Measurements from ENCODE around the gene FBXW7.

Gene FBXW7

DNA sequence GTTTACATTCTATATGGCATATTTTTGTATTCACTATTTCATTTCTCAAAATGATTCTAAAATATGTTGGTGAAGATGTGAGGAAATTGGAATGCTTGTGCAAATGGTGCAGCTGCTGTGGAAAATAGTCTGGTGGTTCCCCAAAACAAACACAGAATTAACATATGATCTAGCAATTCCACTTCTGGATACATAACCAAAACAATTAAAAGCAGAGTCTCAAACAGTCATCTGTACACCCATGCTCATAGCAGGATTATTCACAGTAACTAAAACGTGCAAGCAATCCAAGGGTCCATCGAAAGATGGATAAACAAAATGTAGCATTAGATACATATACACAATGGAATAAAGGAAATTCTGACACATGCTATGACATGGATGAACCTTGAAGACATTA, 204.8 kb downstream of the FBXW7 start:
- no peak for DNase-seq (ENCODE audit: low read depth in 2 of 2)

DNA sequence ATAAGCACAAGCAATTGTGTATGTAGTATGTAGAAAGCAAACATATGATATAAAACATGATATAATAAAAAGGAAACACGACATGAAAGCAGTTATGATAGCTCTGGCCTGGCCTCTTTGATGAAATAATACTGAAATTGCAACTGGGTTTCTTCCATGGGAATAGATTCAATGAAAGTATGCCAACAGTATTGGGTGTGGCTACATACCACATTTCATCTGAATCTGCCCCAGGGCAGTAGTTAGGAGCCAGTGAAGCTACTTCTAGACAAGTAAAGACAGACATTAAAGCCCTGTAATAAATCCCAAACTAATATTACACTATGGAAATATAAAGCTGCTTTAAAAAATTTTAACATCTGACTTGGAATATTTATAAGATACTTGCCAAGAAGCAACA, 207.3 kb downstream of the FBXW7 start:
- DNase-seq (ENCODE audit: low read depth in 2 of 2) = no peak

DNA sequence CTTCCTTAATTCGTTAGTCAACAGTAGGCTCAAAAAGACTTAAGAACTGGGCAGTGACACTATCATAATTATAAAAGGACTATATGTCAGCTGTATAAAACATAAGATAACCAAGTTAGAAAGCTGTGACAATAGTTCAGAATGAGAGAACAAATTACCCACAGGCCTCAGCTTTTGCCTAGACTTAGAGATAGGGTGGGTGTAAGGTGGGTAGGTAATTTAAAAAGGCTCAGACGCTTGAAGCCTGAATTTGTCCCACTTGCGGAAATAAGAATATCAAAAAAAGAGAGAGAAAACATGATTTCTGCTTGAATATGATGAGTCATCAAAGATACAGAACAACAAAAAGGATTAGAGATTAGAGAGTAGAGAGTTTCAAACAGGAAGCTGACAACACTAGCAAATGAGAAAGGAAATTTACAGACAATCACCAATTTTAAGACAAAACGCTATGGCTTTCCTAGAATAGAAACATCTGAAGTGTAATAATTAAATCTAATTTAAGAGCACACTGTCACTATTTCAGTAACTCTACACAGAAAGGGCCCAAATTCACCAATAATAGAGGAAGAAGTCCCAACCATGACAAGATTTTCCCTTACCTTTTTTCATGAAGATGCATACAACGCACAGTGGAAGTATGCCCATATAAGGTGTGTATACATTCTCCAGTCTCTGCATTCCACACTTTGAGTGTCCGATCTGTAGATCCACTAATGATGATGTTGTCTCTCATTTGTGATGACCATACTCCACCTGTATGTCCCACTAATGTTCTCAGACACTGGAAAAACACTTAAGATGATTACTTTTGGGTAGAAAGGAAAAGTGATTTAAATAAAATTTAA, 208.1 kb downstream of the FBXW7 start:
- no peak for DNase-seq (ENCODE audit: low read depth in 2 of 2)

DNA sequence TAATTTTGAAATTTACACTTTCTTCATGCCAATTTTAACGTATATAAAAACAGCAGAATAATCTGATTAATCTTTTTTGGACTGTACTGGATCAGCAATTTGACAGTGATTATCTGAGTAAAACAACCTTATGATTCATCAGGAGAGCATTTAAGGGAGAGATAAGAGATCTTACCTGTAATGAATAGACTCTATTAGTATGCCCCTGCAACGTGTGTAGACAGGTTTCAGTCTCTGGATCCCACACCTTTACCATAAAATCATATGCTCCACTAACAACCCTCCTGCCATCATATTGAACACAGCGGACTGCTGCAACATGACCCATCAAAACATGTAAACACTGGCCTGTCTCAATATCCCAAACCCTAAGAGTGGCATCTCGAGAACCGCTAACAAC, 210.1 kb downstream of the FBXW7 start:
- DNase-seq (ENCODE audit: low read depth in 2 of 2) = no peak

DNA sequence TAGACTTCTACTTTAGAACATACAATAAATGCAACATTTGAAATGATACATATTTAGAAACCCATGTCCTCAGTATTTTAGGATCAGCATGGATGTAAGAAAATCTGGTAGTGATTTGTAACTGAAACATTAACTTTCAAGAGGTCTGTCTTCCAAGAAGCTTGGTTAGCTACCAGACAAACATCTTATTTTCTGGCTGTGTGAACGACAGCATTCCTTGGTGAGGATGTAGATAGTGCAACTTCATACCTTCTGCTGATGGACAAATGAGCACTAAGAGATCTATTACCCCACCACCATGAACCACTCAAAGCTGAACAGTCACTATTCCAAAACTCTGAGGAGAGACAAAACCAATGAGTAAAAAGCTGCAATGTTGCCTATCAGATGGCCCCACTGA, 212.7 kb downstream of the FBXW7 start:
- no peak for DNase-seq (ENCODE audit: low read depth in 2 of 2)

DNA sequence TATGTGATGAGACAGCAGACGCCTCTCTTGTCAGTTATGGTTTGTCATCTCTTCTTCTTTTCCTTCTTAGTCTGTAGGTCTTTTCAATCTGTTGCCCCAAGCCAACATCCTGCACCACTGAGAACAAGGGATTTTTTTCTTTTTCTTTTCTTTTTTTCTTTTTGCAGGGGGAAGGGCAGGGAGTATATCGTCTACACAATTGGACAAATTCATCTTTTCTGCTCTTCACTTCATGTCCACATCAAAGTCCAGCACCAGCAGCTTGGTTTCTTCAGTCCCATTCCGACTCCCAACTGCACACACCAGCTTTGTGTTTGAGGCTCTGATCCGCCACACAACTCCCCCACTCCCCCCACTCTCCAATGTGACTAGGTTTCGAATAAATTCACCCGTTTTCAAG, 213.2 kb downstream of the FBXW7 start:
- DNase-seq (ENCODE audit: low read depth in 2 of 2) = no peak

DNA sequence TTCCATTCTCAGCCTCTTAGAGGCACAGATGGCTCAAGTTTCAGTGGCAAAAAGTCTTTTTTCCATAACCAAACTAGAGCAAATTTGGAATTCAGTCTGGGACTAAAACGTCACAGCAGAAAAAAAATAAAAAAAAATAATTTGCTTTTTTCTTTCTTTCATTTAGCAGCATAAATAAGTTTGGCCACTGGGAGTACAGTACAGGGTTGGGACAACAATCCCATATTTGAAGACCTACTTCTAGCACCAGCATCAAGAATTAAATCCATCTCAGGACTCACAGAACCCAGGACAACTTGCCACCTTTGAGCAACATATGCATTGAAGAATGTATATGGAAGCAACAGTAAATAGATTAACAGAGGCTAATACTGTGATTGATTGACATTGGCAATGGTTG, 214.0 kb downstream of the FBXW7 start:
- DNase-seq (ENCODE audit: low read depth in 2 of 2) = no peak

DNA sequence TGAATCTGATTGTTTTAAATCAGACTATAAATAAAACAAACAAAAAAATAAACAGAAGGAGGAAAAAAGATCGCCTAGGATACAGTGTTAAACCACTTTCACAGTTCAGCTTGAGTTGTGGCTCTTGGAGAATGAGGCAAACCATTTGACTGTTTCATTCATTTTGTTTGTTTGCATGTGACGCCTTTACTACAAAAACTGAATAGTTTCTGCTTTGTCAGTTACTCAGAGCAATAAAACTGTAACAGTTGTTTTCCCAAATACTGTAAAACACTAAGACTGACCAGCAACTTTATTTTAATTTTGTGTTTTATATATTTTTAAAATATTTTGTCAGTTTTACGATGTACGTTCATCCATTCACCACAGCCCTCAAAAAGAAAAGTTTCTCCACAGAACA, 214.5 kb downstream of the FBXW7 start:
- DNase-seq (ENCODE audit: low read depth in 2 of 2) = no peak

DNA sequence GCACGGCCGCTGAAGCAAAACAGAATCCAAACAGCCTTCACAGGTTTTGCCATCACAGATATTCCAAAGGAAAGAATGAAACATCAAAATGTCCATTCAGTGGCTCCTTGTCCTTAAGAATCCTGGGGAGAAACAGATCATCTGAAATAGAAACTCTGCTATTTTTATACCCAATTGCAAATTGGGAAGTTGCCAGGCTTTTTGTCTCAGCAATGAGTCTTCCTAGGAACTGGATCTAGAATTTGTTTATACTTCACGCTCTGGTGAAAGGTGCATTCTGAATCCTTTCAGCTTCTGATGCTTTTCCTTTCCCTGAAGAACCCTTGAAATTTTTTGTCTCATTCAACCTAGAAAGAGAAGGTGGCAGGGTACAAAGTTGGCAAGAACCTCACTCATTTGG, 218.9 kb downstream of the FBXW7 start:
- no peak for DNase-seq (ENCODE audit: low read depth in 2 of 2)

DNA sequence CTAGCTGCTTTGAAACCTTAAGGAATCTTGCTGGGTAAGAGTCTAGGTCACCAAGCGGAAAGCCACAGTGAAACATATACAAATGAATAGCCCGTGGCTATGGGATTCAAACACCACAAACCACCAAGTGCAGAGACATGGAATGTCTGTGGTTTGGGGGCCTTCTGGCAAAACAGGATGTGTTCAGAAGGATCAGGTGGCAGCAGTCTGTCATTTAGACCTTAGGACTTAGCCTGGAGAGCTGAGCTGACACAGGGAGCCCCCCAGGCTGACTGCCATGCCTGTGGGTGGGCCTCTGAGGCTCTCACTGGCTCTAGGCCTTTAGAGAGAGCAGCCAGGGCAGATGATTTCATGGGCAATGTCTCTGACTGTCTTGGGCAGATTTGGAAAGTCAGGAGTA, 225.6 kb downstream of the FBXW7 start:
- DNase-seq (ENCODE audit: low read depth in 2 of 2) = no peak

DNA sequence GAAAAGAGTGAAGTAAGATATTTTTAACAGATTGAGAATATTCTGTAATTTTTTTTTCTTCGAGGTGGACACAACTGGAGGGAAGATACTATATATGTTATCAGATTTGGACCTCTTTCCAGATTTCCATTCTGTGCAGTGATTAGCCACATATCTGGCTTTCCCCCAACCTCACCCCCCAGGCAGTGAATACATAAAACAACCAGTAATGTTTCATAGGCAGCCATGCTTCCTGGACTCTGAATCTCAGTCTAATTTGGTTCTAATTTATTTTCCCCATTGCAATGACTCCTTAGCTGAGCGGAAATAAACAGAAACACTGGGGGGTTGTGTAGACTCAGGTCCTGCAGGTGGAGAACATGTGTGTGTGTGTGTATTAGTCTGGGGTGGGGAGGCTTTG, 226.5 kb downstream of the FBXW7 start:
- DNase-seq (ENCODE audit: low read depth in 2 of 2) = no peak

DNA sequence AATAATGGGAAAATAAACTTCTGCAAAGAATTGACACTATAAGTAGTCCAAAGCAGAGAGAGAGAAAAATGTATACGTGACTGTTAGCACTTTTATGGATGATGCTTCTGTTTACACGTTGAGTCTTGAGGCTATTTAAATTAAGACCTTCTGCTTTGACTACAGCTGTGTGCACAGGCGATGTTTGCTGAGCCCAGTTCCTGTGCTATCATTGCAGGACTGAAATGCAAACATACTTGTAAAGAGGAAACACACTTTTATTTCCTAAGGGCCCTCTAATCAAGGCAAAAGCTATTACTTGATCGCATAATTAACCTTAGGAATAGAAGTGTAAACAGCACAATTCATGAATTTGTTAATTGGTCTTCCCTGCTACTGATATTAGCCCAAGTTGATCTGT, 226.9 kb downstream of the FBXW7 start:
- no peak for DNase-seq (ENCODE audit: low read depth in 2 of 2)

DNA sequence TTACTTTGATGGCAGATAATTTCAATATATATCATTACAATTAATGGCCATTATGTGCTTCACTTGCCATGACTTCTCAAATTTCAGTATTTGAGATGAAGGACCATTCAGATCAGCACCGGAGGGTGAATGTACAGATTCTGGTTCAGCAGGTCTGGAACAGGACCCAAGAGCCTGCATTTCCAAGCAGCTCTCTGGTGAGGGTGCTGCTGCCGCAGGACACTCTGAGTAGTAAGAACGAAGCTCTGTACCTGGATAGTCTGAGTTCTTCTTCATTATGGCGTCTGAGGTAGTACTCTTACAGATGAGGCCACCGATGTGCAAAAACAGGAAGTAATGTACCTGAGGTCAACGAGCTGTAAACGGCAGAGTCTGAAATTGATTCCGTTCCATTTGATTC, 228.2 kb downstream of the FBXW7 start:
- no peak for DNase-seq (ENCODE audit: low read depth in 2 of 2)

DNA sequence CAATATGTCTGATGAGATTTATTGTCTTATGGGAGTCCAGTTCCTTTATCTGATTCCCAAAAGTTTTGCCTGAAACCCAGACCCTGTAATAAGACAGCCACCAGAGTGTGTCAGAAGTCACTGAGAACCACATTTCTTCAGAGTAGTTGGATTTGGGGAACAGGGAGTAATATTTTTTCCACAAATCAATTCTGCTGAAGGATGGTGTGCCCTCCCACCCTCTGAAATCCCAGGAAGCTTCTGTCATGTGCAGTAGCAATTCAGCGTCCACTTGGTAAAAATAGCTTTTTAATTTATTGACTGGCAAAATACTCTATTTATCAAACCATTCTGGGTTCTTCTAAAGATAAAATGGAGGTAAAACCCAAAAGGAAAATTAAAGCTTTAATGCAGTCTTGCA, 229.4 kb downstream of the FBXW7 start:
- no peak for DNase-seq (ENCODE audit: low read depth in 2 of 2)

DNA sequence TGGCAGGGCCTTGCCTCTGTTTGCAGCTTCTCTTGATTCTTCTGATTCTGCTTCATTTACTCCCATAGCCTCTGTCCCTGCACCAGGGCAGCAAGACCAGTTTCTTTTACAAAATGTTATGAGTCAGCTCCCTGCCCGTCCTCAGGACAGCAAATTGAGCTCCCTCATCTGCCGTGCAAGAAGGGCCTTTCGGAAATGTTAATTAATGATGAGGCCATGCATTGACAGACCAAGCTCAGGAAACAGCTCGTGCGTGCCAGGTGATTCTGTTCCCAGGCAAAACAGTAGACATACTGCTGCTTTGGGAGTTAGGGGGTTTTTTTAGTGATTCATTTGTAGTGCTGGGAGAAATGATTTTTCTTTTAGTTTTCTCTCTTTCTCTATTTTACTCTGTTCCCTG, 231.7 kb downstream of the FBXW7 start:
- no peak for DNase-seq (ENCODE audit: low read depth in 2 of 2)

DNA sequence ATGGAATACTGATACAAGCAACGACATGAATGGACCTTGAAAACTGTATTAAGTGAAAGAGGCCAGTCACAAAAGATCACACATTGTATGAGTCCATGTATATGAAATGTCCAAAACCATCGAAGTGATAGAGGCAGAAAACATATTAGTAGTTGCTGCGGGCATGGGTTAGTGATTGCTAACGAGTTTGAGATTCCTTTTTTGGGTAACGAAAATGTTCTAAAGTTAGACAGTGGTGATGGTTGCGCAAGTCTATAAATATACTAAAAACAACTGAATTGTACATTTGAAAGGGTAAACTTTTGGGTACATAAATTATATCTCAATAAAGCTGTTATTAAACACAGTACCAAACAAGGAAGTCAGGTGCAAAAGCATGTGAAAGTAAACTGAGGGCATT, 234.5 kb downstream of the FBXW7 start:
- DNase-seq (ENCODE audit: low read depth in 2 of 2) = no peak

DNA sequence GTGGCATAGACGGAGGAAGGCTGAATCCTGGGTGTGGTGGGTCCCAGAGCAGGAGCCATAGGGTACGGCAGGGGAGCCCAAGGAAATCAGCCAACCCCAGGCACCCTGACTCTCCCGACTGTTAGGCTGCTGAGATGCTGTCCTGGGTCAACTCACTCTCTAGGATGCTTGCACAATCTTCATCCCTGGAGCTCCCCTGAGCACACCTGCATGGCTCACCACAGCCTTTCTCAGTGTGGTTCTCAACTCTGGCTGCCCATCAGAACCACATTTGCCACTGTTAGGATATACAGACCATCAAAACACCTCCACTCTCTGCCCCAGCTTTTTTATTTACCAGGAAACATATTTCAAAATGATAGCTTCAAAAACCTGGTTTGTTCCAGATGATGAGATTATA, 236.3 kb downstream of the FBXW7 start:
- DNase-seq (ENCODE audit: low read depth in 2 of 2) = no peak

DNA sequence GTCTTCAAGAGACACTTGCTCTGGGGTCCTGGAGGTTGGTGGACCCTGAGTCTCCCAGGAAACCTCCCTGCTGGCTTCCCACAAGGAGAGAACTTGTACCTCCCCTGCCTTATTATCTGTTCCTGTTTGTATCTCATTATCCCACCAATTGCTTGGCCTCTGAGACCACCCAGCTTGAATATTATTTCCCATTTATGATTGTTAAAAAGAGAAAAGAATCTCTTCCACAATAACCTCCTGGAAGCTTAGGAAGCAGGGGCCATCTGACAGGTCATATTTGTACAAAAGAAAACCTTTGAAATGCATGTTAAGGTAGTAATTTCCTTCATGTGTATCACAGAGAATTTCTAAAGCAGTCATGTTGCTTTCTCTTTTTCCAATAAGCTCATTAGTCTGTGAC, 239.5 kb downstream of the FBXW7 start:
- no peak for DNase-seq (ENCODE audit: low read depth in 2 of 2)

DNA sequence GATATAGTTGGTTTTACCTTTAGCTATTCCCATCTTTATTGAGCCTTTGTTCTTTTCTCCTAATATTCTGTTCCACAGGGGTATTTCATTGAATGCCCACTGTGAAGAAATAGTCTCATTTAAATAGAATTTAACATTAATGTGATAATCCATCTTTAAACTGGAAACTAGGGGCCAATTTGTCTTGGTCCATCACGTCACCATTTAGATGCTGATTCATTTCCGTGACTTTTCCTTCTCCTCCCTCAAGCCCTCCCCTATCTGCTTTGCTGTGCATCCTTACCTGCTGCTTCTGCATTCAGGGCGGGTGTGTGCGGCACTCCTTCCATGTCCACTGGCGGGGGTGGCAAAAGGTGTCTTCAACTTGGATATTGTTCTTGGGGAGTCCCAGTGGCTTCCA, 241.1 kb downstream of the FBXW7 start:
- DNase-seq (ENCODE audit: low read depth in 2 of 2) = no peak

DNA sequence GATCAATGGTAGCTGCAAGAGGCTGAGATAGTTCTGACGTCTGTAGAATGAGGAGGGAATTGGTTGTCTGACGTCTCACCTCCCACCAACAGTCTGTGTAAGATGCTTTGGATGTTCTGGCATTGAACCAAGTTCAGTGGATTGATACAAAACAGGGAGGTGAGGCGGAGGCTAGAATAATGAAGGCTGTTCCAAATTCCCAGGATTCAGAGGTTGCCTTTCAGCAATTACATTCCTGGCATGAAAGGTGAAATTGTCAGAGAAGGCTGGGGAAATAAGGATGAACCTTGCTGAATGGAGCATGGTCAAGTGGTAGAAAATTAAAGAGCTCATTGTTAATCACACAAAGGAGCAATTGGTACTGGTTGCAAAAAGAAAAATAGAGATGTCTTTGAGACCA, 241.6 kb downstream of the FBXW7 start:
- DNase-seq (ENCODE audit: low read depth in 2 of 2) = no peak

DNA sequence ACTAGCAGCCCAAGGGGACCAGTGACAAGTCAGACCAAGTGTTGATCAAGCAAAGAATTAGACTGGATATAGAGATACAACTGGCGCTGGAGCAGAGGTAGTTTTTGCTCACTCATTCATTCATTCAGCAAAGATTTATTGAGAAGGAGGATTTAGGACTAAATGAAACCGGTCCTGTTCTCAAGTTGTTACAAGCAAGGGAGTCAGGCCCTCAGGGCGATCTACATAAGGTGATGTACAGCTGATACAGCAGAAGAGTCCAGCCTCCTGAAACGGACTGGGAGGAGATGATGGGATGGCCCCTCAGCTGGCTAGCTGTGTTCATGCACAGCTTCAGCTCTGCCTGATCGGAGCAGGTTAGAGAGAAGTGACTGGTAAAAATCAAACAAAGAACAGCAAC, 242.4 kb downstream of the FBXW7 start:
- no peak for DNase-seq (ENCODE audit: low read depth in 2 of 2)

DNA sequence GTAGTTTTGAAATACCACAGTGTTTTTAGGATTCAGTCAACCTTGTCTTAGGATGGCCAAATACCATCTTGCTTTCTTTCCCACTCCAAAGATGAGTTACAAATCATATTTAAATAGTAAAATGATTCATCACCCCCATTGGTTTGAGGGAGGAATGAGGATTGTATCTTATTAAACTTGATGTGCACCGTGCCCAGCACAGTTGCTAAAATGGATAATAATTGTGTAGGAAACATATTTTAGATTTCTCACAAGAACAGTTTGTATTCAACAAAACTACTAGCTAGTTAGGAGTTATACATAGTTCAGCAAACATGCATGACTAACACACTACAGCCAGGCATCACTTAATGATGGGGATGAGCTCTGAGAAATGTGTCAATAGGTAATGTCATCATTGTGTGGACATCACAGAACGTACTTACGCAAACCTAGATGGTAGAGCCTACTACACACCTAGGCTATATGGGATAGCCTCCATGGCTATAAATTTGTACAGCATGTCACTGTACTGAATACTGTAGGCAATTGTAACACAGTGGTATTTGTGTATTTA, 245.4 kb downstream of the FBXW7 start:
- no peak for DNase-seq (ENCODE audit: low read depth in 2 of 2)

DNA sequence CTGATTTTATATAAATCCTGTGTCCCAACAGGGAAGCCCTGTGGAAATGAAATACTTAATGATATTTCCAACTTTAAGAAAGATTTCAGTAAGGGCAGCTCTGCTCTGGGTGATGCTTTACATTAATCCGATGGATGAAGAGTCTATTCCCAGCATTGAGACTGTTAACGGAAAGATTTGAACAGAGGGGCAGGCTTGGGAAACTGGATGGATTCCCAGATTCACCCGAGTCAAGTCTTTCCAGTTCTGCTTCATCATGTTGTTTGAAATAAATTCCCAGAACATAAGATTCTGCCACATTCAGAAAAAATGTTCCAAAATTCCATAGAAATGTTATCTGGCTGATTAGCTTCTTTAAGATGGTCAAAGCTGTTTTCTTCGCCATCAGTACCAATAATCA, 246.0 kb downstream of the FBXW7 start:
- no peak for DNase-seq (ENCODE audit: low read depth in 2 of 2)

DNA sequence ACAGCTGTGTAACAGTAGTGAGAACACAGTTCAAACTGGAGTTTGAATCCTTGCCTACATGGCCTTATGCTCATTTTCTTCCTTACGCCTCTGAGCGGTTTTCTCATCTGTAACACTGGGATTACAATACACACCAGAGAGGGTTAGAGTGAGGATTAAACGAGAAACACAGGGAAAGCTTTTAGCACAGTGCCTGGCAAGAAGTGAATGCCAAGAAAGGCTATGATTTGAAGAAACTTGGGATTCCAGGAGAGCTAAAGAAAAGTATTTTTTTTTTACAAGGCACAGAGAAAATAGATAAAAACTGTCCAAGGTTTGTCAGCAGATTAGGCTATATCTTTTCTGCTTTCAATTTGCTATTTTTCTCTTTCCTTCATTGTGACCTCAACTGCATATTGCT, 246.4 kb downstream of the FBXW7 start:
- no peak for DNase-seq (ENCODE audit: low read depth in 2 of 2)
